IMR-90 (cell line): ENCODE data around the gene TSR3. TPM values are rescaled to one million over a fixed set of nuclear protein-coding genes. Genes with fewer than 3 reads are reported as not detected.

Source experiments
- ATAC-seq: fragments of 200-7000 bp; cut with Tn5 transposase; 2 replicates; pipeline ENCODE4 v1.9.1; 2020; ENCODE audit warnings: low read depth, mild to moderate bottlenecking, moderate library complexity
- BruUV-seq: library from RNA; stranded (reverse); fragments of 400-500 nt; replicated peaks from 2 replicates; lab custom pipeline; 2021; lab: Mats Ljungman, UMichigan
- CTCF ChIA-PET: fragments of 300-600 bp; formaldehyde crosslinking; extraction: SDS; loops from one replicate; lab custom pipeline; 2021; ENCODE audit warnings: antibody characterized with exemption; lab: Yijun Ruan, JAX
- POLR2A ChIA-PET: fragments of 300-600 bp; sonication (Branson Sonifier 250); formaldehyde crosslinking; loops from one replicate; lab custom pipeline; 2022; ENCODE audit warnings: antibody characterized with exemption; ENCODE audit not compliant: unreplicated experiment; lab: Charles Lee
- DNase-seq: peaks from one replicate; pipeline ENCODE4 v3.0.0; 2013
- H2AFZ ChIP-seq: replicated peaks from 2 replicates; pipeline ENCODE3; 2013; ENCODE audit warnings: low read length, mild to moderate bottlenecking; ENCODE audit not compliant: poor library complexity
- H2AK5ac ChIP-seq: 2 replicates; pipeline ENCODE4 v1.6.1; 2013; ENCODE audit warnings: low read depth, low read length, inconsistent platforms
- H2AK9ac ChIP-seq: replicated peaks from 2 replicates; pipeline ENCODE3; 2013; ENCODE audit warnings: mild to moderate bottlenecking, low read depth, low read length, moderate library complexity; ENCODE audit not compliant: poor library complexity
- H2BK120ac ChIP-seq: 2 replicates; pipeline ENCODE4 v1.6.1; 2013; ENCODE audit warnings: low read depth, low read length, inconsistent platforms
- H2BK15ac ChIP-seq: 3 replicates; pipeline ENCODE4 v1.6.1; 2013; ENCODE audit warnings: low read depth, low read length, inconsistent platforms
- H2BK20ac ChIP-seq: 2 replicates; pipeline ENCODE4 v1.6.1; 2013; ENCODE audit warnings: low read depth, mild to moderate bottlenecking, inconsistent platforms, low read length, moderate library complexity
- H2BK5ac ChIP-seq: 2 replicates; pipeline ENCODE4 v1.6.1; 2013; ENCODE audit warnings: mild to moderate bottlenecking, low read depth, low read length, inconsistent platforms; ENCODE audit not compliant: poor library complexity, severe bottlenecking
- H3K14ac ChIP-seq: replicated peaks from 2 replicates; pipeline ENCODE4 v1.6.1; 2013; ENCODE audit warnings: low read depth, low read length, inconsistent platforms
- H3K18ac ChIP-seq: 2 replicates; pipeline ENCODE4 v1.6.1; 2013; ENCODE audit warnings: low read depth, low read length, control low read depth
- H3K23ac ChIP-seq: 2 replicates; pipeline ENCODE4 v1.6.1; 2013; ENCODE audit warnings: low read depth, low read length, inconsistent platforms
- H3K27ac ChIP-seq: 2 replicates; pipeline ENCODE4 v1.5.1; 2013; ENCODE audit warnings: mild to moderate bottlenecking, control low read depth, low read length; ENCODE audit not compliant: insufficient read depth
- H3K27me3 ChIP-seq: 2 replicates; pipeline ENCODE4 v1.6.1; 2013; ENCODE audit warnings: low read length; ENCODE audit not compliant: control insufficient read depth, insufficient read depth
- H3K36me3 ChIP-seq: 2 replicates; pipeline ENCODE4 v1.6.1; 2013; ENCODE audit warnings: low read length, mixed read lengths; ENCODE audit not compliant: control insufficient read depth, insufficient read depth
- H3K4ac ChIP-seq: 2 replicates; pipeline ENCODE4 v1.6.1; 2013; ENCODE audit warnings: low read depth, low read length, inconsistent platforms
- H3K4me1 ChIP-seq: 2 replicates; pipeline ENCODE4 v1.6.1; 2013; ENCODE audit warnings: low read length, mixed read lengths; ENCODE audit not compliant: control insufficient read depth, insufficient read depth
- H3K4me2 ChIP-seq: 2 replicates; pipeline ENCODE4 v1.6.1; 2013; ENCODE audit warnings: low read depth, mild to moderate bottlenecking, control low read depth, low read length, moderate library complexity
- H3K4me3 ChIP-seq: 2 replicates; pipeline ENCODE4 v1.5.1; 2013; ENCODE audit warnings: low read depth, mild to moderate bottlenecking, control low read depth, low read length, moderate library complexity; ENCODE audit not compliant: insufficient read depth
- H3K56ac ChIP-seq: 2 replicates; pipeline ENCODE4 v1.6.1; 2013; ENCODE audit warnings: low read length, inconsistent platforms; ENCODE audit not compliant: insufficient read depth; ENCODE audit errors: extremely low read depth
- H3K79me1 ChIP-seq, 2 experiments: 2 replicates each; pipeline ENCODE4 v1.6.1; 2013; ENCODE audit warnings: low read length in 2 of 2, inconsistent platforms in 1 of 2, low read depth in 1 of 2
- H3K9ac ChIP-seq: 2 replicates; pipeline ENCODE4 v1.6.1; 2013; ENCODE audit warnings: low read depth, low read length, control low read depth
- H3K9me1 ChIP-seq: 2 replicates; pipeline ENCODE4 v1.6.1; 2013; ENCODE audit warnings: low read length, inconsistent platforms; ENCODE audit not compliant: insufficient read depth
- H3K9me3 ChIP-seq: 2 replicates; pipeline ENCODE4 v1.6.1; 2013; ENCODE audit warnings: low read length; ENCODE audit not compliant: control insufficient read depth, insufficient read depth
- H4K20me1 ChIP-seq: 2 replicates; pipeline ENCODE4 v1.6.1; 2013; ENCODE audit warnings: low read length, inconsistent platforms; ENCODE audit not compliant: insufficient read depth
- H4K5ac ChIP-seq: 2 replicates; pipeline ENCODE4 v1.6.1; 2013; ENCODE audit warnings: mild to moderate bottlenecking, low read depth, low read length, control low read depth
- H4K8ac ChIP-seq, 2 experiments: 2 replicates each; pipeline ENCODE4 v1.6.1; 2013; ENCODE audit warnings: low read depth in 2 of 2, low read length in 2 of 2, control low read depth in 1 of 2, inconsistent platforms in 1 of 2
- H4K91ac ChIP-seq: 2 replicates; pipeline ENCODE4 v1.6.1; 2013; ENCODE audit warnings: low read depth, low read length, inconsistent platforms; ENCODE audit not compliant: insufficient read depth
- NFE2L2 ChIP-seq: fragments of 150-350 bp; IDR thresholded peaks from 2 replicates; pipeline ENCODE4 v1.6.1; 2016; ENCODE audit warnings: low read depth, mild to moderate bottlenecking, low read length
- RFX5 ChIP-seq: IDR thresholded peaks from 2 replicates; pipeline ENCODE4 v1.8.0; 2012; ENCODE audit warnings: low read depth, mild to moderate bottlenecking, low read length, moderate library complexity
- WGBS, 2 experiments: methylation state at CpG; one replicate each; pipeline versions ENCODE4 v1.1.5 to v1.1.7; 2013; ENCODE audit warnings: missing lambda C conversion rate in 2 of 2; ENCODE audit not compliant: insufficient read length in 1 of 2; ENCODE audit errors: extremely low coverage in 2 of 2; 5-methylcytosine and 5-hydroxymethylcytosine counted together
- dilution Hi-C: fragments of 300-500 bp; cut with HindIII; formaldehyde crosslinking; loops from one replicate; pipeline ENCODE4 v1.14.3; 2018; ENCODE audit warnings: low sequenced_read_pairs; ENCODE audit not compliant: unreplicated experiment
- in situ Hi-C: fragments of 300-500 bp; cut with MboI; formaldehyde crosslinking; loops from 3 replicates; pipeline ENCODE4 v1.14.3; 2019; ENCODE audit warnings: low sequenced_read_pairs, inconsistent platforms, mixed read lengths
- intact Hi-C: fragments of 100-400 bp; cut with micrococcal nuclease; formaldehyde crosslinking; loops from 2 replicates; pipeline ENCODE4 v1.10.0; 2022
- polyA plus RNA-seq, 3 experiments: library from polyadenylated mRNA; depleted of rRNA; stranded (reverse); fragments of >200 nt; gene quantifications; 2 replicates each; pipeline ENCODE4 v1.2.3, GENCODE V29; 2012; ENCODE audit warnings: low replicate concordance in 1 of 3
- total RNA-seq: library from RNA; depleted of rRNA; stranded (reverse); fragments of >200 nt; gene quantifications from 2 replicates; pipeline ENCODE4 v1.2.3, GENCODE V29; 2012

Gene TSR3
- total and polyA plus RNA-seq, 2 of the 4 experiments (the other 2 are of a cell fraction), result 38.0 to 52.9 TPM

- H3K56ac ChIP-seq, result no peak overlapping the region
- no peak overlapping the region for H2BK5ac ChIP-seq
- WGBS, 2 experiments, result no CpG with 5 or more reads among the region's 12 CpGs
- H3K79me1 ChIP-seq, result no peaks in the 10 kb centered on the region
- H4K8ac ChIP-seq, result no peak overlapping the region
- H3K9ac ChIP-seq, result no peak overlapping the region
- ATAC-seq (no peak), DNase-seq (no peak)
- peaks cover 11% of the 10 kb centered on the region for H3K27me3 ChIP-seq
- in situ Hi-C loops (no loop called here), intact Hi-C loops (no loop called here), dilution Hi-C loops (no loop called here)
- H2BK120ac ChIP-seq, result no peak overlapping the region
- no peak overlapping the region for H3K18ac ChIP-seq
- no peak overlapping the region for H2AK5ac ChIP-seq
- H2BK20ac ChIP-seq, result no peak overlapping the region
- H4K20me1 ChIP-seq, result no peaks in the 10 kb centered on the region
- H3K36me3 ChIP-seq, result no peaks in the 10 kb centered on the region
- H3K4me1 ChIP-seq, result peaks cover 5% of the 10 kb centered on the region; the same call in 1 of the 2 replicates
- no peak overlapping the region for H3K4me3 ChIP-seq
- H3K9me3 ChIP-seq, result no peaks in the 10 kb centered on the region
- peak overlapping the region; percentile 37 for H2AK9ac ChIP-seq
- H4K5ac ChIP-seq, result no peak overlapping the region
- H3K4ac ChIP-seq, result no peak overlapping the region
- H3K4me2 ChIP-seq, result no peak overlapping the region
- POLR2A ChIA-PET, result no interaction called here
- no peak for TF ChIP-seq RFX5
- no peak for TF ChIP-seq NFE2L2
- H3K14ac ChIP-seq, result no peak overlapping the region
- peaks cover 3% of the 10 kb centered on the region; the same call in 1 of the 2 replicates for H3K9me1 ChIP-seq
- no peak overlapping the region for H2BK15ac ChIP-seq
- no peak overlapping the region for H3K27ac ChIP-seq
- CTCF ChIA-PET, result no interaction called here
- no peak overlapping the region for H4K91ac ChIP-seq
- H3K23ac ChIP-seq, result no peak overlapping the region
- BruUV-seq, result no TSS peak
- peak overlapping the region; percentile 91 for H2AFZ ChIP-seq
Observed at GRCh38 chr16:1301562-1301961, 50.1 kb downstream of the TSR3 start.
